DND-41 (cell line): ENCODE data around the gene TXNDC11.

Experiments used
- ATAC-seq: fragments of 200-7000 bp; cut with Tn5 transposase; 3 replicates; pipeline ENCODE4 v1.9.1; 2021; ENCODE audit warnings: low read depth; ENCODE audit not compliant: insufficient read depth
- DNase-seq: peaks from one replicate; pipeline ENCODE4 v3.0.0-alpha.2; 2020
- H2AFZ ChIP-seq: 2 replicates; pipeline ENCODE4 v1.6.0; 2012; ENCODE audit warnings: low read depth, low read length
- H3K27ac ChIP-seq: 2 replicates; pipeline ENCODE4 v1.5.1; 2012; ENCODE audit warnings: low read length, inconsistent platforms
- H3K27me3 ChIP-seq: fragments of 200-600 bp; sonication (generic); 2 replicates; pipeline ENCODE4 v1.6.0; 2012; ENCODE audit warnings: low read length, mild to moderate bottlenecking, inconsistent platforms; ENCODE audit not compliant: insufficient read depth, poor library complexity
- H3K36me3 ChIP-seq: 2 replicates; pipeline ENCODE4 v1.5.1; 2012; ENCODE audit warnings: low read length, inconsistent platforms; ENCODE audit not compliant: insufficient read depth
- H3K4me1 ChIP-seq: 2 replicates; pipeline ENCODE4 v1.5.1; 2012; ENCODE audit warnings: mild to moderate bottlenecking, low read length; ENCODE audit not compliant: insufficient read depth
- H3K4me2 ChIP-seq: 2 replicates; pipeline ENCODE4 v1.6.0; 2012; ENCODE audit warnings: mild to moderate bottlenecking, moderate library complexity, low read length, inconsistent platforms; ENCODE audit not compliant: insufficient read depth
- H3K4me3 ChIP-seq, 2 experiments: fragments of 200-600 bp in 1 of 2; shearing (Covaris generic) in 1 of 2; 2 replicates each; pipeline ENCODE4 v1.5.1; 2012 to 2016; ENCODE audit warnings: inconsistent platforms in 2 of 2, low read length in 2 of 2, mild to moderate bottlenecking in 2 of 2, low read depth in 1 of 2, moderate library complexity in 1 of 2
- H3K79me2 ChIP-seq: 2 replicates; pipeline ENCODE4 v1.6.0; 2012; ENCODE audit warnings: low read length, inconsistent platforms; ENCODE audit not compliant: insufficient read depth
- H3K9ac ChIP-seq: 2 replicates; pipeline ENCODE4 v1.6.0; 2012; ENCODE audit warnings: low read depth, mild to moderate bottlenecking, inconsistent platforms, low read length, moderate library complexity
- H3K9me3 ChIP-seq: 2 replicates; pipeline ENCODE4 v1.5.1; 2012; ENCODE audit warnings: low read length, moderate library complexity, mild to moderate bottlenecking, inconsistent platforms; ENCODE audit not compliant: insufficient read depth, severe bottlenecking
- H4K20me1 ChIP-seq: 2 replicates; pipeline ENCODE4 v1.6.0; 2012; ENCODE audit warnings: low read length; ENCODE audit not compliant: insufficient read depth
- CTCF ChIP-seq: IDR thresholded peaks from 2 replicates; pipeline ENCODE4 v1.5.1; 2012; ENCODE audit warnings: borderline replicate concordance, low read length, moderate library complexity, mild to moderate bottlenecking; ENCODE audit not compliant: poor library complexity, severe bottlenecking; ENCODE audit errors: extremely low read depth
- EZH2 ChIP-seq: IDR thresholded peaks from 3 replicates; pipeline ENCODE4 v1.6.1; 2012; ENCODE audit warnings: borderline replicate concordance, low read depth, mild to moderate bottlenecking, moderate library complexity, low read length, inconsistent platforms; ENCODE audit not compliant: severe bottlenecking

Gene TXNDC11

GRCh38 chr16:11638140-11638539 lies 104.5 kb downstream of the TXNDC11 start:
- Histone ChIP-seq H3K9ac (no peak overlapping the region), H2AFZ (no peak overlapping the region), H3K27ac (no peak overlapping the region), H4K20me1 (no peaks in the 10 kb centered on the region), H3K4me2 (no peak overlapping the region), H3K36me3 (no peaks in the 10 kb centered on the region), H3K27me3 (no peaks in the 10 kb centered on the region), H3K79me2 (no peaks in the 10 kb centered on the region), H3K4me3 (no peak overlapping the region), H3K9me3 (no peaks in the 10 kb centered on the region), H3K4me1 (no peaks in the 10 kb centered on the region)
- ATAC-seq = no peak
- TF ChIP-seq CTCF (no peak), EZH2 (no peak)
- no peak for DNase-seq

GRCh38 chr16:11637320-11637719 lies 105.3 kb downstream of the TXNDC11 start:
- no peaks in the 10 kb centered on the region for H3K9me3 ChIP-seq
- H4K20me1 ChIP-seq = no peaks in the 10 kb centered on the region
- H3K9ac ChIP-seq = no peak overlapping the region
- no peak overlapping the region for H3K4me3 ChIP-seq
- no peak for ATAC-seq
- DNase-seq = no peak
- TF ChIP-seq EZH2 = no peak
- no peak for TF ChIP-seq CTCF
- no peaks in the 10 kb centered on the region for H3K36me3 ChIP-seq
- no peak overlapping the region; the same call in 1 of the 2 replicates for H2AFZ ChIP-seq
- H3K27me3 ChIP-seq = no peaks in the 10 kb centered on the region
- no peak overlapping the region for H3K4me2 ChIP-seq
- H3K79me2 ChIP-seq = no peaks in the 10 kb centered on the region
- H3K27ac ChIP-seq = no peak overlapping the region
- no peaks in the 10 kb centered on the region for H3K4me1 ChIP-seq

GRCh38 chr16:11636172-11636721 lies 106.4 kb downstream of the TXNDC11 start:
- Histone ChIP-seq H3K9me3 (no peaks in the 10 kb centered on the region), H3K4me2 (no peak overlapping the region), H3K4me1 (peaks cover 7% of the 10 kb centered on the region), H3K36me3 (no peaks in the 10 kb centered on the region), H3K79me2 (no peaks in the 10 kb centered on the region), H3K9ac (no peak overlapping the region), H3K4me3 (no peak overlapping the region), H3K27me3 (no peaks in the 10 kb centered on the region), H4K20me1 (no peaks in the 10 kb centered on the region), H2AFZ (no peak overlapping the region), H3K27ac (no peak overlapping the region)
- TF ChIP-seq EZH2 (no peak), CTCF (no peak)
- DNase-seq (no peak), ATAC-seq (no peak)
